Brain pericyte (primary cell): ENCODE results near the gene TENM4.

ENCODE experiments used
- DNase-seq: peaks from one replicate; pipeline ENCODE4 v3.0.0-alpha.2; 2012; ENCODE audit warnings: low read depth, low spot score

Gene TENM4

DNA sequence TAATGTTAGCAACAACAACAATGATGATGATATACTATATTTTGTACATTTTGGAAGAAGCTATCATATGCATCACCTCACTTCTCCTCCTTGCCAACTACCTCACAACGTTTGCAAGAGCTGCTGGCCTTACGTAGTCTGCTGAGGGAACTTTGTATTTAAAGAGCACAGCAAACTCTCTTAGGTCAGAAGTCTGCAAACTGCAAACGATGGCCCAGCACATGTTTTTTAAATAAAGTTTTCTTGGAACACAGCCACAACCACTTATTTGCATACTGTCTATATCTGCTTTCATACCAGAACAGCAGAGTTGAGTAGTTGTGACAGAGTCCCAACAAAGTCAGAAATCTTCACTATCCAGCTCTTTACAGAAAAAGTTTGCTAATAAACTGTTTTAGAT, 261.7 kb downstream of the TENM4 start:
- no peak for DNase-seq

DNA sequence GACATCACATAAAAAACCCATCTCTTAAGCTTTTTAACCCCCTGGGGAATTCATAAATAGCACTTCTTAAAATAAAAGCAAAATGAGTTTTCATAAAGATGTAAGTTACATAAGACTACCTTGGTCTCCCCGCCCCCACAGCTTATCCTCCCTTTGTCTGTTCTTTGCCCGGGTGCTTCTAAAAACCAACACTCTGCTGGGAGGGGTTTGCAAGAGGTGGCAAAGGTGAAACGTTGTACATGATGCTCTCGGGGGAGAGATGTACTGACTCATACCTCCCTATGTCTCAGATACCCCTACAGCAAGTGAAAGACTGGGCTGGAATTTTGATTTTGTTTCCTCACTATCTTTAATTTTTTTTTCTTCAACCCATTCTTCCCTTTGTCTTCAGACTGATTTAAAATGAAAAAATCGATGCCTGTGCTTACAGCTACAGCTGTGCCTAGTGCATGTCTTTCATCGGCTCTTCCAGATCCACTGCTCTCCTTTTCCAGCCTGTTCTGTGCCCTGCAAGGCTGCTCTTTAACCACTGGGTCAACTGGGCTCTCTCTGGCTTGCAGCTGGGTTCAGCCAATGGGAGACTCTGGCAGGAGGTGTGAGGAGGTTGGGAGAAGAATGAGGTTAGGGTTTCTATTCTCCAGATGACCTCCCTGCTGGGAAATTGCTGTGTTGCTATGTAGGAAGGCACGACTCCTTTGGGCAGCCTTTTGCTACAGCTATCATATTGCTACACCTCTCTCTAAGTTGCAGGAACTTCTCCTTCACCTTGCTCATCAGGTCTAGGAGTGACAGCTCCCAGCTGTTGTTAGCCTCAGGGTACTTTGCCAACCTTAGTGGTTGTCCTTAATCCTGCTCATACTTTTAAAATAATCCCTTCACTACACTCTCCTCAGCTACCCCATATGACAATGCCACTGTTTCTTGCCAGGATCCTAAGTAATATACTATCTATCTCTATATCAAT, 266.5 kb downstream of the TENM4 start:
- peak; percentile 33 for DNase-seq

- DNase-seq = no peak
Measured at GRCh38 chr11:79173615-79174014, 267.2 kb downstream of the TENM4 start.

DNA sequence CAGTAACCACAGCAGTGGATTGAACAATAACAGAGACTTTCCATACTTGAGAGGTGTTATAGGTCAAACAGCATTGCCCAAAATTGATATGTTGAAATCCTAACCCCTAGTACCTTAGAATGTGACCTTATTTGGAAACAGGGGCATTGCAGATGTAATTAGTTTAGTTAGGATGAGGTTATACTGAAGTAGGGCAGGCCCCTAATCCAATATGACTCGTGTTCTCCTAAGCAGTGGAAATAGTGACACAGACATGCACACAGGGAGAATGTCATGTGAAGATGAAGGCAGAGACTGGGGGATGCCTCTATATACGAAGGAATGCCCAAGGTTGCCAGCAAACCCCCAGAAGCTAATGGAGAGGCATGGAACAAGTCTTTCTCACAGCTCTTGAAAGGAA, 270.5 kb downstream of the TENM4 start:
- DNase-seq = no peak

- DNase-seq = no peak
Measured at GRCh38 chr11:79168530-79169110, 272.2 kb downstream of the TENM4 start.

- no peak for DNase-seq
Measured at GRCh38 chr11:79167510-79168188, 273.2 kb downstream of the TENM4 start.

DNA sequence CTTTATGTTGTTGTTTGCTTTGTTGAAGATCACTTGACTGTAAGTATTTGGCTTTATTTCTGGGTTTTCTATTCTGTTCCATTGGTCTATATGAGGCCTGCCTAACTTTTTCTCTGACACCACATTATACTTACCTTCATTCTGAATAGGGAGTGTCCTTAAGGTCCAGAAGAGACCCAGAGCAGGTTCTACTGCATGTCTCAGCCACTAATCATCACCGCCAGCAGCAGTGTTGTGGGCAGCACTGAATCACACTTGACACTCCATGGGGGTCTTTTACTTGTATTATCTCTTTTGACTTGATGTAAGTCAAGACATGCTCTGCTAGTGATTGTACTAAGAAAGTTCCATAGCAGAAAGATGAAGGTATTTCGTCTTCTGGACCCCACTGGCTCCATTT, 274.9 kb downstream of the TENM4 start:
- no peak for DNase-seq

DNA sequence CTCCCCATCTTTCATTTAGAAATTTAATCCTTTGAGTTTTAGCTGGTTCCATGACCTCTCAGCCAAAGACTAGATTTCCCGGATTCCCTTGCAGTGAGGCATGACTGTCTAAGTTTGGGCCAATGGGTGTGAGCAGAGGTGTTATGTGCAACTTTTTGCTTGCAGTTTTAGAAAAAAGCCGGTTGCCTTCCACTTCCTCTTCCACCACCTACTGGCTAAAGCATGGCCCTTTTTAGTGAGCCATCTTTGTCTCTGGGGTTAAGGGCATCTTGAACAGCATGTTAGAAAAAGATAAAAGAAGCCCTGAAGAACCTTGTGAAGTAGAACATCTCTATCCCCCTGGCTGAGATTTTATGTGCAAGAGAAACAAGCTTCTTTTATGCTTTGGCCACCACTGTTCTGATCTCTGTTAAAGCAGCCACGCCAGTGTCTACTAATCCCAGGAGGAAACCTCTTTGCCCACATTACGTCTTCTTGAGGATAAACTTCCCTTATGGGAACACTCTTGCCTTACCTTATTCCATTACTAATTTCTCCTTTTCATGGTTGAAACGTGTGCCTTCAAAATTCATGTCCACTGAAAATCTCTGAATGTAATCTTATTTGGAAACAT, 279.9 kb downstream of the TENM4 start:
- DNase-seq = no peak

DNA sequence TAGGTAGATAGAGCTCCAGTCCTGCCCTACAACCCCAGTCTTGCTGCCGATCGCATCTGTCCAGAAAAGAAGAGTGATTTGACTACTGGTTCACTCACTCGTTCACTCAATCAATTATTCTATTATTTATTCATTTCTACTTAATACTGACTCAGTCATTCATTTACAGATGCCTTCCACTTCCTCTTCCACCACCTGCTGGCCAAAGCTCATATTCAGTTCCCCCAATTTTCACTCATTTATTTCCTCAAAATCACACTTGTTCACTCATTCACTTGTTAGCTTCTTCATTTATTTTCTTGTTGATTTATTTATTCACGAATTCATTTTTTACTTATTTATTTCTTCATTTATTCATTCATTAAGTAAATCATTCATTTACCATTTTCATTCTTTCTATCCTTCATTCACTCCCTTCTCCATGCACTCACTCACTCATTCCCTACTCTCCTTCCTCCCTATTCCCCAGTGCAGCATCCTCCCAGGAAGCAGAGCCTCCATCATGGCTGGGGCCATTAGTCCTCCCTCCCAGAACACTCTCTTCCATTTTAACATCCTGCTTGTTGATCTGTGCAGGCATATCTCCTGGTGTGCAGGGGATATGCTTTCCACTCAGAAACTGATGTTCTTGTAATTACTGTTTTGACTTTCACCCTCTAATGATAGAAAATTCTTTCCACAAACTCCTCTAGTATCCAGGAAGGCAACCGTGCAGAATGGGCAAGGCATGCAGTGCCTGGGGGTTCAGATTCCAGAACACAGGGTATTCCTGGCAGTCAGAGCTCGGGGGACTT, 281.0 kb downstream of the TENM4 start:
- no peak for DNase-seq

- no peak for DNase-seq
Measured at GRCh38 chr11:79157738-79158137, 283.1 kb downstream of the TENM4 start.

GRCh38 chr11:79156031-79156430, 284.8 kb downstream of the TENM4 start:
- DNase-seq = no peak

- no peak for DNase-seq
Measured at GRCh38 chr11:79155237-79155636, 285.6 kb downstream of the TENM4 start.

DNA sequence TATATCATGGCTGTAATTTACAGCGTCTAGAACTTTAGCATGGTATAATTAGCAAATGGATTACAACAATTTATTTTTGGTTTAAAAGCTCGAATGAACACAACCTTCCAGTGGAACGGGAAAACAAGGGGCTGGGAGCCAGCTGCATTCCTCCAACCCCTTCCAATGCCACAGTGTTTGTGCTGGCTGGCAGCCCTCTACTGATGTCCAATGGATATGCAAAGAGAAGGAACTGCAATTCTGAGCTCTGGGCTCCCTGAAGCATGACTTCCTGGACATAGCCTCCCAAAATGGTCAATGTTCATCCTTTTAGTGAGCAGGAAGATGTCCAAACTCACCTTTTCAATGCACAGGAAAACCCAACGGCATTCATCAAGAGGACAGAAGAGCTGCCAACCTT, 288.3 kb downstream of the TENM4 start:
- no peak for DNase-seq

- no peak for DNase-seq
Measured at GRCh38 chr11:79151396-79151795, 289.4 kb downstream of the TENM4 start.

DNA sequence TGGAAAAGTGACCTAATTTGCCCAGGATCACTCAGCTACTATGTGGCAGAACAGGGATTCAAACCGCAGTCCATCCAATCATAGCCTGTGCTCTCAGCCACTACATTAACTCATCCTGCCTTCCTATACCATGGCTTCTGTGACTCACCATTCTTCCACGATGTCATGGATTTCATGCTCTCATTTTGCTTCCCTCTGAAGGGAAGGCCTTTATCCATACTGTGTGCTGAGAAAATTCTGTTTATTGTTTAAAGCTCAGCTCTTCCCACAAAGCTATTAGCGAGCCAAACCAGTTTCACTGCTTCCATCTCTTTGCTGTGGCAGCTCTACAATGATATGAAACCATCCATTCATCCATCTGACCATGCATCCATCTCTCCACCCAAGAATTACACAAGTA, 289.9 kb downstream of the TENM4 start:
- DNase-seq = no peak

DNA sequence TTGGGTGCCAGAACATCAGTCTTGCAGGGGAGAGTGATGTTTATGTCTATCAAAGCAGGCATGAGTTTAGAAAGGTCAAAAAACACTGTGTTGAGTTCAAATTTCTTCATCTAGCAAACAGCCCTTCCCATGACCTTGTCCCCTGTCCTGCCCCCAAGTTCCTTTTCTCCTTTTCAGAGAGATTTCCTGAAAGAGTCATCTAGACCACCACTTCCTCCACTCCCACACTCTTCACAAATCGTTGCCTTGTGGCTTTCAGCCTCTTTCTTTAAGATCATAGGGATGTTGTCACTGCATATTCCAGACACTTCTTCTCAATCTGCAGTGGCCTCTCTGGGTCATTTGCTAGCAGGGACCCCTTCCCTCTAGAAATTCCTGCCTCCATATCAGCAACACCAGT, 290.5 kb downstream of the TENM4 start:
- DNase-seq = no peak

DNA sequence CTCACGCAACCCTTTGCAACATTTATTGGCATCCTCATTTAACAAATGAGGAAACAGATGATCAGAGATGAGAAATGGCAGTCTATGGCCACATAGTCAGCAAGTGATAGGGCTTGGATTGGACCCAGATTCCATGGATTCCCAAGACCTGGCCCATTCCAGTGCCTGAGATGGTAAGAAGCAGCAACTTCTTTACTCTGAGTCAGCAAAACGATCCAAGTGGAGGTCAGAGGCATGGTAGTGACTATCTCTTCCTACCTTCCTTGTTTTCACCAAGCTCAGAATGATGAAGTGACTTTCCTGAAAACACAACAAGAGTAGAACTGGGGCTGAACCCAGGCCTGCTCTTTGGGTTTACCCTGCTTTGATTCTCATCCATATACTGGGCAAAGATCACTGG, 293.1 kb downstream of the TENM4 start:
- no peak for DNase-seq

- DNase-seq = no peak
Measured at GRCh38 chr11:79147011-79147410, 293.8 kb downstream of the TENM4 start.

DNA sequence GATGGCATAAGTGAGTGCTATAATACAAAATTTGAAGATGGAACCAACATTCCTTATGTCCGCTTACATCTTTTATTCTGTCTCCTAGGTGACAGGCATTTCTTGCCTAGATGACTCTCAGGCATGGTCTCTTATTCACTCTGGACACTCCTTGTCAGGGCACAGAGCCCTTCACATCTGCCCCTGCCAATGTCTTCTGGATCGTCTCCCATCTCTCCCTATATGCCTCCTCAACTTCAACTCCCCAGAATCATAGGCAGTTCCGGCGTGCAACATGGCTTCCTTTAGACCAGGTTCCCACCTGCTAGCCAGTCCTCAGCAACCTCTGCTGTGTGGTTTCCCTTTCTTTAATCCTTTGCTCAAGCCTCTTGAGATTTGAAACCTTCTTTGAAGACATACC, 300.9 kb downstream of the TENM4 start:
- DNase-seq = no peak

GRCh38 chr11:79129702-79130101, 311.1 kb downstream of the TENM4 start:
- DNase-seq = no peak

- no peak for DNase-seq
Measured at GRCh38 chr11:79128291-79128690, 312.5 kb downstream of the TENM4 start.
